GM18499 (cell line): ENCODE measurements around the gene TRIM6.
"Not testable (repeated sequence)": the region's sequence is repeated elsewhere in the genome, so short reads cannot be mapped to it uniquely, and the experiment has no call there.

ENCODE experiments used
- ATAC-seq: cut with Tn5 transposase; IDR thresholded peaks from one replicate; pipeline ENCODE4 v1.9.1; 2021; ENCODE audit warnings: moderate number of reproducible peaks; ENCODE audit not compliant: insufficient read depth, unreplicated experiment

TRIM6 gene

GRCh38 chr11:5596607-5597201, at the start of gene TRIM6:
TSS of gene TRIM6 (plus strand) at chr11:5596637. CDS start at chr11:5596898, 261 bp downstream.
- ATAC-seq = no peak

DNA sequence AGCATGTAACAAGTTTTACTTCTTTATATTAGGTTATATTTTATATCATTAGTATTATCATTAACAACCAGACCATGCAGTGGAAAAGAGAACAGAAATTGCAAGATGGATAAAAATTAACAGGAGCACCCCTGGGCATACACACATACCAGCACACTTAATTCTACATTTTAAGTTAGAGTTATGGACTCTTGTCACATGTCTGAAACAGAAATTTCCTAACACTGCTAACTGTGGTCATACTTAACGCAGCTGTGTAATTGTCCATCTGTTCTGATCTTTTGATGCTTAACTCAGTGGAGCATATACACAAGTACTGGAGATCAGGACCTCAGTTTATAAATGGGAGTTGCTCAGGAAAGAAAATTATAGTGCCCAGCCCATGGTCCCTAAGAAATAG, 48.5 kb upstream of the TRIM6 start:
- ATAC-seq = no peak

DNA sequence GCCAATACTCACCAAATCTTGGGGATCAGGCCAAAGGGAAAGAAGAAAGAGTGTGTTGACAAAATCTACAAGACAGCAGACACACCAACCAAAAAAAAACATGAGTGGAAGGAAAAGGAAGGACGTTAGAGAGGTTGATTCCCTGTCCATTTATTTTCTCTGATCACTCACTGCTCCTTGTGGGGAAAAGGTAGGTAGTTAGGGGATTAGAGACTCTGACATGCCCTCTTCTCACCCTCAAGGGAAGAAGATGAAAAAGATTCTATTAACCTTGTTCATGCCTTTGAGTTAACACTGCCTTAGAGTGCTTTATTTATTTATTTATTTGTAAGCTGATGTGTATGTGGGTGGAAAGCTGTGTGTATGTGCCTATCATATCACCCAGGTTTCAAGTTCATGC, 48.0 kb upstream of the TRIM6 start, which contains the start of gene OR52H1:
Gene OR52H1 (minus strand): TSS at position 101 of the 400 bp plus-strand sequence. CDS start 3,035 bp downstream, outside the sequence.
- ATAC-seq = no peak

DNA sequence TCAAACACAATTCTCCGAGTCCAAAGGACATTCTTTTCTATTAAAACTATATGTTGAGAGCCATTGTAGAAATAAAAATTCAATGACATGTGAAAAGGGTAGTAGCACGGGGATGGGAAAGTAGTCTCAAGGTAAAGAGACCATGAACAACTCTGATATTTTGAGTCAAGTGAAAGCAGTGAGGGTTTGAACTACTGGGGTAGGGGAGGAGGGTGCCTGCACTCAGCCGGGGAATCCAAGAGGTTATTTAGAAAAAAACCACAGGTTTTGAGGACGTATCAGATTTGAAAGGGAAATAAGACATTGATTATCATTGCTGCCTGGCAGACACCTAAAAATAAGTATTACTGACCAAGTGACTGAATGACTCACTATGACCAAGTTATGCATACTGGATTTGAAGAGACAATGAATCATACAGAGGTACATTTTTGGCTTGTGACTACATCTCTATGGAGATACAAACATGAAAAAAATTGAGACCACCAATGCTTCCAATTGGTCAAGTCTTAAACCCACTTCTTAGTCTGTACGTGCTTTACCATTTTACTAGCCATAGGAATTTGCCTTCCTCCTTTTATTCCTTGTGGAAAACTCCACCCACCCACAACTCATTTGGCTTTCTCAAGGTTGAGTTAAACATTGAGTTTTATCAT, 45.9 kb upstream of the TRIM6 start:
- peak; percentile 87 for ATAC-seq

GRCh38 chr11:5553343-5553742, 43.1 kb upstream of the TRIM6 start:
- ATAC-seq = no peak

GRCh38 chr11:5556596-5557188, 39.7 kb upstream of the TRIM6 start:
- ATAC-seq = no peak

DNA sequence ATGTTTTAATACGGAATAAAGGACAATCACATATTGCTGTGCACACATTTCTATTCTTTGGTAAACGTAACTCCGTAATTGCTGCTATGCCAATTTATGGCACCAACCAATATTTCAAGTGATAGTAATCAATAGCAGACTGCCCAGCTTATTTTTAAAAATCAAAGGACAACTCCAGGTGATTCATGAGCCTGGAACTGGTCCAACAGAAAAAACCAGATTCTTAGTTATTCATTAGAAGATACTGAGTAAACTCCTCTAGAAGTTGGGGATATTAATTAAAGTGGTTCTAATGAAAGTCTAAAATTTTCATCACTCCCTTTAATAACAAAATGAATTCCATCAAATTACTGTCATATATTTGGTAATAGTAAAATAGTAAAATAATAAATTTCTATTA, 38.7 kb upstream of the TRIM6 start:
- ATAC-seq = no peak

DNA sequence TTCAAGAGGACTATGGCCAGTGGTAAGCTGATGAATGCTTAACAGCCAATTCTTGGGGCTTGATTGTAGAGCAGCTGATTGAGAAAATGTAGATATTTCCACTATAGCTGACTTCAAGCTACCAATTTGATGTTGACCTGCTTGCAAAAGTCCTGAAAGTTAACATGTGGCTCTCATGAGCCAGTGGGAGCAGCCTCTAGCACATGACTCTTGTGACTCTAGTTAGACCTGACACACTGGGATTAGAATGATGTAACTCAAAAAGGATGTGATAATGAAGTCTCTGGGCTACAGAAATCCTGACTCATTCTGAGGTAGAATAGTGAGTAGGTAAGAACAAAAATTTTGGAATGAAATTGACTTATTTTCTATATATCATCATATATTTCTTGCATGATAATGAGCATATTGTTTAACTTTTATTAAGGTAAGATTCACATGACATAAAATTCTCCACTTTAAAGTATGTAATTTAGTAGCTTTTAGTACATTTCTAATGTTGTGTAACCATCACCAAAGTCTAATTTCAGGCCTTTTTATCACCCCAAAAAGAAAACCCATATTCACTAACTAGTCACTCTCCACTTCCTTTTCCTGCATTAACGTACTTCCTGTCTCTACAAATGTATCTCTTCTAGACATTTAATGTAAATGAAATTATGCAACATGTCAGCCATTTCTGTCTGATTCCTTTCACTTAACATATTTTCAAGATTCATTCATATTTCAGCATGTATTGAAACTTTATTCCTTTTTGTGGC, 32.0 kb upstream of the TRIM6 start:
- no peak for ATAC-seq

- no peak for ATAC-seq
These were observed 21.8 kb upstream of the TRIM6 start for GRCh38 chr11:5574654-5575053.

DNA sequence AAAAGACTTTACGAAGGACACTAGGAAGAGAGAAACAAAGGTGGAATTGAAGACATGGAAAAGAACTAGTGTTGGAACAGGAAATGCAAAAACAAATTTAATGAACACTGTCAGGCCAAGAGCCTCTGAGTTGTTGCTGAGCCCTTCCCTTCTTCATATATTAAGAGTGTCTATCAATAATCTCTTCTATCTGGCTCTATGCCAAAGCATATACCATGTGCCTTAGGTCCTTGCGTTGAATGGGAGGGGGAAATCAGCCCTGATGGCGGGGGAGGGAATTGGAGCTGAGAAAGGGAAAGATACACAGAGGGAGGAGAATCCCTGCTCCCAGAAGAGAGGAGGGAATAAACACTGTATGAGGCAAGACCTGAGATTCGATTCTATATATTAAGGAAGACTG, 21.3 kb upstream of the TRIM6 start:
- no peak for ATAC-seq

GRCh38 chr11:5577101-5577500, 19.3 kb upstream of the TRIM6 start:
- no peak for ATAC-seq

DNA sequence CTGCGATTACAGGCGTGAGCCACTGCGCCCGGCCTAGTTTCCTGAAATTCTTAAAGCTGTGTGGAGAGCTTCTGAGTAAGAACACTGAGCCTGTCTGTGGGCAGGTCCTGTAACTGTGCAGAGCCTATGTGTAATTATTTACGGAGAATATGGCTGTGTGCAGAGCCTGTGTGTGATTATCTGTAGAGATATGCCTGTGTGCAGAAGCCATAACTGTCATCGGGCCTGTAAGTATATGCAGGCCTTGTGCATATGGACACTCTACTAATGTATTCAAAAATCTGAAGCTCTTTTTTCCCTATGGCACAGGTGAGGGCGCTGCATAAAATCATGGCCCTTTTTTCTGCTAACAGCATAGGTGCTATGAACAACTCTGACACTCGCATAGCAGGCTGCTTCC, 15.9 kb upstream of the TRIM6 start, which contains the start of gene OR52B6:
Gene OR52B6 (plus strand): TSS at position 301 of the 400 bp plus-strand sequence. CDS start 0 bp downstream, at position 301.
- no peak for ATAC-seq

- ATAC-seq = no peak
These were observed 15.4 kb upstream of the TRIM6 start for GRCh38 chr11:5581014-5581413.

GRCh38 chr11:5584458-5584857, 12.0 kb upstream of the TRIM6 start:
- not testable (repeated sequence) for ATAC-seq

- not testable (repeated sequence) for ATAC-seq
These were observed 6.5 kb upstream of the TRIM6 start for GRCh38 chr11:5589906-5590305.

DNA sequence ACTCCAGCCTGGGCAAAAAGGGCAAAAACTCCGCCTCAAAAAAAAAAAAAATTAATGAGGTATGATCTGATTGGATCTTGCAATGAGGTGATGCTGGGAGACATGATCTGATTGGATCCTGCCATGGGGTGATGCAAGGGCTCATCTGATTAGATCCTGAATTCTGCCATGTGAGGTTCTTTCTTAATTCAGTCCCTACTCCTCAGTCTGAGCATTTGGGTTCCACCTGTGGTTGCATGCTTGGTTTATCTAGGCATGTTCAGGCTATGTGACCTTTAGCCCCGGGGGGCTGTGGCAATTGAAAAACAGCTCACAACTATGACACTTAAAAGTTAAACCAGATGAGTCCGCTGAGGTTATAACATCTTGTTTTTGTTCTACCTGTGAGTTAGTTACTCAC, 4.8 kb upstream of the TRIM6 start:
- no peak for ATAC-seq

DNA sequence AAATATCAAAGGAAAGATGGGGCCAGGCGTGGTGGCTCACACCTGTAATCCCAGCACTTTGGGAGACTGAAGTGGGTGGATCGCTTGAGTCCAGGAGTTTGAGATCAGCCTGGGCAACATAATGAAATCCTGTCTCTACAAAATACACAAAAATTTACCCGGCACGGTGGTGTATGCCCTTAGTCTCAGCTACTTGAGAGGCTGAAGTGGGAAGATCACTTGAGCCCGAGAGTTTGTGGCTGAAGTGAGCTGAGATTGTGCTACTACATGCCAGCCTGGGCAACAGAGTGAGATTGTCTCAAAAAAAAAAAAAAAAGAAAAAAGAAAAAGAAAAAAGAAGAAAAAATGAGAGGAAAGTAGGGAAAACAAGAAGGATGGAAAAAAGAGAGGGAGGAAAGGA, 3.8 kb upstream of the TRIM6 start:
- ATAC-seq = no peak

GRCh38 chr11:5593146-5593545, 3.3 kb upstream of the TRIM6 start:
- ATAC-seq = no peak

DNA sequence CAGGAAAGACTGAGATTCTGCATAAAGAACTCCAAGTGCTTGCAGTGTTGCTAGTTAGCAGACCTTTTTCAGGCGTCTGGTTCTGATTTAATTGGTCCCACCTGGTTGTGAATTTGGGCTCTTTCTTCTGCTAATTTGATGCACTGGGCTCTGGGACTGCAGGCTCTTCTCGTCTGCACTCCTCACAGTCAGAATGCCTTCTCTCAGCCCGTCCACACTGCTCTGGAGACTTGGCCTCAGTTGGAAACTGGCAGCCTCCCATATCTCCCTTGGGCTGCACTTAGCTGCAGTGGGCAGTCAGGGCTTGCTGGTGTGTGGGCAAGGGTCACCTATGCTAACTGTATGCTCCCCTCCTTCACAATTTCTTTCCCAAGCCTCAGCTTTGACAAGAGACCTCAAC, 1.5 kb downstream of the TRIM6 start:
- no peak for ATAC-seq

- ATAC-seq = peak; percentile 73
These were observed 4.0 kb downstream of the TRIM6 start for GRCh38 chr11:5600374-5600851.

DNA sequence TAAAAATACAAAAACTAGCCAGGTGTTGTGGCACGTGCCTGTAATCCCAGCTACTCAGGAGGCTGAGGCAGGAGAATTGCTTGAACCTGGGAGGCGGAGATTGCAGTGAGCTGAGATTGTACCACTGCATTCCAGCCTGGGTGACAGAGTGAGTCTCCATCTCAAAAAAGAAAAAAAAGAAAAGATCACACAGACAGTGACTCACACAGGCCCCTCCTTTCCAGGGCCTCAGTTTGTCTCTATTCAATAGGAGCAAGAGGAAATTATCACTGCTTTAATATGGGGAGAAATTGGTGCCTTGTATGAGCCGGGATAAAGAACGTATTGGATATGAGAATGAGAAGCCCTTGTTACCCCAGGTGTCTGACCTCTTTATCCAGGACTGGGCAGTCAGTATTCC, 6.4 kb downstream of the TRIM6 start:
- ATAC-seq = not testable (repeated sequence)
